Left lung (tissue), 10 donors: Measurements from ENCODE around the gene C4A. TPM values are rescaled to one million over a fixed set of nuclear protein-coding genes. Genes with fewer than 3 reads are reported as not detected.
"Not testable (repeated sequence)": the region's sequence is repeated elsewhere in the genome, so short reads cannot be mapped to it uniquely, and the experiment has no call there.

Experiments used
- ATAC-seq: fragments of 200-7000 bp; cut with Tn5 transposase; one replicate; pipeline ENCODE4 v1.9.1; 2020; ENCODE audit warnings: moderate library complexity
- DNase-seq, 4 donors: peaks; one replicate each; pipeline ENCODE4 v3.0.0-alpha.2; 2013 to 2020
- H3K27ac ChIP-seq, 2 donors: fragments of 200-600 bp; sonication (generic) in 1 of 2; one replicate each; pipeline versions ENCODE4 v1.5.0 to v1.8.0; 2020 to 2021
- H3K27me3 ChIP-seq, 2 donors: fragments of 200-600 bp; sonication (generic) in 1 of 2; one replicate each; pipeline versions ENCODE4 v1.5.0 to v1.8.0; 2020 to 2021
- H3K36me3 ChIP-seq, 2 donors: fragments of 200-600 bp; sonication (generic) in 1 of 2; one replicate each; pipeline versions ENCODE4 v1.5.0 to v1.8.0; 2020 to 2021
- H3K4me1 ChIP-seq, 2 donors: fragments of 200-600 bp; one replicate each; pipeline ENCODE4 v1.8.0; 2021
- H3K4me3 ChIP-seq, 2 donors: fragments of 200-600 bp; sonication (generic) in 1 of 2; one replicate each; pipeline versions ENCODE4 v1.5.0 to v1.8.0; 2020 to 2021; ENCODE audit warnings: mild to moderate bottlenecking in 1 of 2
- H3K9me3 ChIP-seq, 2 donors: fragments of 200-600 bp; sonication (generic) in 1 of 2; one replicate each; pipeline versions ENCODE4 v1.5.0 to v1.8.0; 2020 to 2021
- intact Hi-C, 2 donors: fragments of 100-400 bp; cut with DNase I; formaldehyde crosslinking; loops; one replicate each; pipeline versions ENCODE4 v1.11.2 to v1.14.2; 2022
- polyA plus RNA-seq, 6 donors: library from polyadenylated mRNA; unstranded; fragments of 120-200 nt; gene quantifications; one replicate each; pipeline ENCODE4 v1.2.1, GENCODE V29; 2013; ENCODE audit not compliant: insufficient read length in 6 of 6
- total RNA-seq, 2 donors: library from RNA; stranded (reverse); fragmentation: NEBNext Ultra II Directional; extraction: Animal tissue kit (Norgen Biotek cat#: 25700); gene quantifications; one replicate each; pipeline ENCODE4 v1.2.1, GENCODE V29; 2021
- donor health status: DM: no; HTN: yes; CAD: no.
- donor health status: DM: no; HTN: no; CAD: no.

Gene C4A
- total and polyA plus RNA-seq, 8 donors = 5.9 to 124 (median 10.3) TPM

- H3K4me3 ChIP-seq, H3K27ac ChIP-seq, H3K36me3 ChIP-seq, H3K4me1 ChIP-seq, intact Hi-C loops, H3K9me3 ChIP-seq, H3K27me3 ChIP-seq: not testable (repeated sequence)
- peak in 1 of 4 donors; percentile 37 for DNase-seq
- peak; percentile 44 for ATAC-seq
These were observed 56.0 kb downstream of the C4A start, which contains the start of gene CYP21A2 for GRCh38 chr6:32037598-32038524. CYP21A2 (plus strand) TSS chr6:32038415; CDS start chr6:32038423, 8 bp downstream.

GRCh38 chr6:32038878-32039277 is 57.0 kb downstream of the C4A start:
- H3K27ac ChIP-seq, H3K4me3 ChIP-seq, H3K27me3 ChIP-seq, ATAC-seq, H3K4me1 ChIP-seq, H3K9me3 ChIP-seq, intact Hi-C loops, H3K36me3 ChIP-seq: not testable (repeated sequence)
- DNase-seq = peak in 1 of 4 donors; percentile 10

- H3K36me3 ChIP-seq, H3K27me3 ChIP-seq, ATAC-seq, H3K4me3 ChIP-seq, H3K27ac ChIP-seq, H3K9me3 ChIP-seq, intact Hi-C loops, H3K4me1 ChIP-seq: not testable (repeated sequence)
- peak in 1 of 4 donors; percentile 23 for DNase-seq
These were observed 57.7 kb downstream of the C4A start for GRCh38 chr6:32039321-32040274.

- DNase-seq = peak in 1 of 4 donors; percentile 55
- H3K4me3 ChIP-seq, H3K27me3 ChIP-seq, ATAC-seq, intact Hi-C loops, H3K9me3 ChIP-seq, H3K4me1 ChIP-seq, H3K27ac ChIP-seq, H3K36me3 ChIP-seq: not testable (repeated sequence)
These were observed 58.6 kb downstream of the C4A start for GRCh38 chr6:32040299-32041049.

- H3K4me1 ChIP-seq, H3K9me3 ChIP-seq, H3K4me3 ChIP-seq, ATAC-seq, H3K27ac ChIP-seq, H3K36me3 ChIP-seq, intact Hi-C loops, H3K27me3 ChIP-seq: not testable (repeated sequence)
- DNase-seq = peak in 1 of 4 donors; percentile 64
These were observed 59.1 kb downstream of the C4A start for GRCh38 chr6:32041050-32041321.

- H3K27ac ChIP-seq, ATAC-seq, H3K9me3 ChIP-seq, H3K4me3 ChIP-seq, DNase-seq, intact Hi-C loops, H3K4me1 ChIP-seq, H3K36me3 ChIP-seq, H3K27me3 ChIP-seq: not testable (repeated sequence)
These were observed 59.5 kb downstream of the C4A start for GRCh38 chr6:32041385-32041784.

GRCh38 chr6:32042276-32042675 is 60.4 kb downstream of the C4A start:
- H3K27me3 ChIP-seq, H3K27ac ChIP-seq, H3K9me3 ChIP-seq, H3K4me1 ChIP-seq, intact Hi-C loops, H3K4me3 ChIP-seq, H3K36me3 ChIP-seq, ATAC-seq: not testable (repeated sequence)
- DNase-seq = peak in 1 of 4 donors; percentile 58

- H3K4me3 ChIP-seq, H3K27me3 ChIP-seq, H3K27ac ChIP-seq, intact Hi-C loops, H3K36me3 ChIP-seq, H3K9me3 ChIP-seq, ATAC-seq: not testable (repeated sequence)
- H3K4me1 ChIP-seq = peaks cover 0 to 21% of the 10 kb centered on the region in 2 donors
- DNase-seq = peak in 1 of 4 donors; percentile 47
These were observed 61.9 kb downstream of the C4A start for GRCh38 chr6:32043589-32044380.

- H3K4me3 ChIP-seq, H3K27me3 ChIP-seq, H3K36me3 ChIP-seq, intact Hi-C loops, ATAC-seq, H3K27ac ChIP-seq, H3K9me3 ChIP-seq: not testable (repeated sequence)
- peaks cover 0 to 21% of the 10 kb centered on the region in 2 donors for H3K4me1 ChIP-seq
- DNase-seq = peak in 1 of 4 donors; percentile 63
These were observed 63.1 kb downstream of the C4A start for GRCh38 chr6:32044916-32045315.
